ENCODE results near the gene NELL1.

- TF ChIP-seq POLR2AphosphoS5 (IDR thresholded peaks at IDR 0.05; ENCODE audit: borderline replicate concordance, low read depth, low read length) (no peak), EZH2 (IDR thresholded peaks at IDR 0.05) (no peak), FOXP2 (optimal IDR thresholded peaks at IDR 0.05; ENCODE audit: control extremely low read depth, extremely low read length, insufficient read depth) (no peak)
These were observed 293.2 kb downstream of the NELL1 start for GRCh38 chr11:20962581-20962980.

Measured in SK-N-MC (cell line).